ENCODE data around the gene ABCC8. TPM values are rescaled to one million over a fixed set of nuclear protein-coding genes. Genes with fewer than 3 reads are reported as not detected.

ABCC8 gene
- total and polyA plus RNA-seq, 9 of the 15 experiments (the other 6 are each of a cell fraction or from before 2014, with no cell fraction given): not detected

DNA sequence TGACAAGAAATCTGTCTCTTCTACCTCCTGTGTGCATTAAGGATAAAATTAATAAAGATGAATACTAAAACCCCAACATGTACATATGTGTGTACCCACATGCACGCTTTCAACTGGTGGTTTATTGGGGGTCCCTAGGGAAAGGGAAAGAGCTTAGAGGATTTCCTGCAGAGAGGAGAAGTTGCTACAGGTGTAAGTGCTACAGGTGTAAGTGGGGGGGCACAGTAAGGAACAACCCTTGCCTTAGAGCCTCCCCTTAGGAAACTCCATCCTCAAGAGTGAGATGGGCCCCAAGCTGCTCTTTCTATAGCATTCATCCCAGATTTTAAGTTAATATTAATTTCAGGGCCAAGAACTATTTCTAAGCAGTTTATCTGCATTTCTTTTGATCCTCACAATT, 11.9 kb upstream of the ABCC8 start (continued):
- no peak for TF ChIP-seq CHAMP1 (IDR thresholded peaks at IDR 0.05)

GRCh38 chr11:17486646-17487045, 10.0 kb upstream of the ABCC8 start:
- POLR2A ChIA-PET: interaction anchor here (0.6 kb wide), 1 partner anchor 75 kb away, joined by 3 read pairs; no protein-coding TSS in a partner anchor
- Histone ChIP-seq H3K36me3 (ENCODE audit: control insufficient read depth, insufficient read depth, low read length) (no peaks in the 10 kb centered on the region), H3K9ac (ENCODE audit: insufficient read depth in 1 of 2, low read depth in 2 of 2, low read length in 2 of 2) (no peak overlapping the region), H2AFZ (ENCODE audit: low read depth, low read length) (no peak overlapping the region), H3K27me3 (ENCODE audit: control insufficient read depth in 2 of 2, insufficient read depth in 2 of 2, low read length in 2 of 2) (peaks cover 2 to 36% of the 10 kb centered on the region in 2 experiments; a peak in 4 of 5 replicates), H3K9me3 (replicated peaks; ENCODE audit: control insufficient read depth, insufficient read depth, low read depth, low read length) (no peaks in the 10 kb centered on the region), H3K4me3 (no peak overlapping the region), H3K4me1 (replicated peaks in 1 of 2; ENCODE audit: control insufficient read depth in 2 of 2, insufficient read depth in 2 of 2, low read length in 2 of 2) (no peaks in the 10 kb centered on the region), H3K79me2 (ENCODE audit: control insufficient read depth, insufficient read depth, low read length) (no peaks in the 10 kb centered on the region), H3K9me1 (ENCODE audit: control insufficient read depth, insufficient read depth, low read length) (no peaks in the 10 kb centered on the region), H3K4me2 (ENCODE audit: insufficient read depth, low read length) (no peak overlapping the region), H3K27ac (ENCODE audit: extremely low read depth, low read depth, low read length) (no peak overlapping the region), H4K20me1 (replicated peaks; ENCODE audit: control insufficient read depth, insufficient read depth, low read length) (no peaks in the 10 kb centered on the region)
- CTCF ChIA-PET (ENCODE audit: low intra/inter-chr PET ratio): no interaction called here
- intact Hi-C loops (cut with micrococcal nuclease): no loop called here
- DNase-seq (ENCODE audit: extremely low read depth in 1 of 4, low spot score in 3 of 4) (no peak), FAIRE-seq (no peak), ATAC-seq (no peak)
- BruUV-seq (replicated peaks): no TSS peak
- in situ Hi-C loops (cut with MboI): no loop called here
- 0% methylated on average over 5 of the region's 5 CpGs for WGBS (ENCODE audit: insufficient coverage, low coverage, missing lambda C conversion rate)
- TF ChIP-seq HLTF (IDR thresholded peaks at IDR 0.05) (no peak), ZNF224 (CRISPR knock-in tag; IDR thresholded peaks at IDR 0.05) (no peak), PRDM10 (IDR thresholded peaks at IDR 0.05; ENCODE audit: partially characterized antibody) (no peak), ZNF740 (CRISPR knock-in tag; IDR thresholded peaks at IDR 0.05) (no peak), ZNF740 (tag; IDR thresholded peaks at IDR 0.05) (no peak), FIP1L1 (IDR thresholded peaks at IDR 0.05; ENCODE audit: low read depth, low read length, poor library complexity, severe bottlenecking) (no peak), TCF7L2 (IDR thresholded peaks at IDR 0.05; ENCODE audit: low read depth, low read length) (no peak), TCF3 (CRISPR knock-in tag; IDR thresholded peaks at IDR 0.05) (no peak), ZBED1 (IDR thresholded peaks at IDR 0.05) (no peak)
- TF ChIP-seq, protein P1, sequence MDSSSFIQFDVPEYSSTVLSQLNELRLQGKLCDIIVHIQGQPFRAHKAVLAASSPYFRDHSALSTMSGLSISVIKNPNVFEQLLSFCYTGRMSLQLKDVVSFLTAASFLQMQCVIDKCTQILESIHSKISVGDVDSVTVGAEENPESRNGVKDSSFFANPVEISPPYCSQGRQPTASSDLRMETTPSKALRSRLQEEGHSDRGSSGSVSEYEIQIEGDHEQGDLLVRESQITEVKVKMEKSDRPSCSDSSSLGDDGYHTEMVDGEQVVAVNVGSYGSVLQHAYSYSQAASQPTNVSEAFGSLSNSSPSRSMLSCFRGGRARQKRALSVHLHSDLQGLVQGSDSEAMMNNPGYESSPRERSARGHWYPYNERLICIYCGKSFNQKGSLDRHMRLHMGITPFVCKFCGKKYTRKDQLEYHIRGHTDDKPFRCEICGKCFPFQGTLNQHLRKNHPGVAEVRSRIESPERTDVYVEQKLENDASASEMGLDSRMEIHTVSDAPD (CRISPR knock-in tag; IDR thresholded peaks at IDR 0.05): no peak
- TF ChIP-seq, protein P2, sequence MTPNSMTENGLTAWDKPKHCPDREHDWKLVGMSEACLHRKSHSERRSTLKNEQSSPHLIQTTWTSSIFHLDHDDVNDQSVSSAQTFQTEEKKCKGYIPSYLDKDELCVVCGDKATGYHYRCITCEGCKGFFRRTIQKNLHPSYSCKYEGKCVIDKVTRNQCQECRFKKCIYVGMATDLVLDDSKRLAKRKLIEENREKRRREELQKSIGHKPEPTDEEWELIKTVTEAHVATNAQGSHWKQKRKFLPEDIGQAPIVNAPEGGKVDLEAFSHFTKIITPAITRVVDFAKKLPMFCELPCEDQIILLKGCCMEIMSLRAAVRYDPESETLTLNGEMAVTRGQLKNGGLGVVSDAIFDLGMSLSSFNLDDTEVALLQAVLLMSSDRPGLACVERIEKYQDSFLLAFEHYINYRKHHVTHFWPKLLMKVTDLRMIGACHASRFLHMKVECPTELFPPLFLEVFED (CRISPR knock-in tag; conservative IDR thresholded peaks at IDR 0.05): no peak
